GM18868 (cell line): Measurements from ENCODE around the gene LRPAP1.
"Not testable (repeated sequence)": the region's sequence is repeated elsewhere in the genome, so short reads cannot be mapped to it uniquely, and the experiment has no call there.

ENCODE experiments used
- ATAC-seq: cut with Tn5 transposase; IDR thresholded peaks from one replicate; pipeline ENCODE4 v1.9.1; 2021; ENCODE audit warnings: mild to moderate bottlenecking, moderate library complexity; ENCODE audit not compliant: unreplicated experiment

Gene LRPAP1

GRCh38 chr4:3531879-3532750, at the start of gene LRPAP1:
Gene LRPAP1, minus strand, starts transcription at chr4:3532422. Its CDS starts 10 bp downstream, at chr4:3532412.
- peak; percentile 90 for ATAC-seq

- ATAC-seq: not testable (repeated sequence)
Observed at GRCh38 chr4:3581334-3582090, 49.3 kb upstream of the LRPAP1 start.

- not testable (repeated sequence) for ATAC-seq
Observed at GRCh38 chr4:3580859-3581258, 48.6 kb upstream of the LRPAP1 start.

- not testable (repeated sequence) for ATAC-seq
Observed at GRCh38 chr4:3578527-3579144, 46.4 kb upstream of the LRPAP1 start.

GRCh38 chr4:3578052-3578451, 45.8 kb upstream of the LRPAP1 start:
- ATAC-seq: not testable (repeated sequence)

GRCh38 chr4:3577208-3577892, 45.1 kb upstream of the LRPAP1 start:
- not testable (repeated sequence) for ATAC-seq

GRCh38 chr4:3576533-3577207, 44.4 kb upstream of the LRPAP1 start:
- ATAC-seq: not testable (repeated sequence)

GRCh38 chr4:3575426-3576369, 43.5 kb upstream of the LRPAP1 start:
- not testable (repeated sequence) for ATAC-seq

- ATAC-seq: not testable (repeated sequence)
Observed at GRCh38 chr4:3574865-3575264, 42.6 kb upstream of the LRPAP1 start.

- not testable (repeated sequence) for ATAC-seq
Observed at GRCh38 chr4:3574346-3574745, 42.1 kb upstream of the LRPAP1 start.

- no peak for ATAC-seq
Observed at GRCh38 chr4:3573131-3573530, 40.9 kb upstream of the LRPAP1 start.

GRCh38 chr4:3572363-3572762, 40.1 kb upstream of the LRPAP1 start:
- ATAC-seq: no peak

- no peak for ATAC-seq
Observed at GRCh38 chr4:3571921-3572320, 39.7 kb upstream of the LRPAP1 start.

GRCh38 chr4:3570923-3571322, 38.7 kb upstream of the LRPAP1 start:
- ATAC-seq: not testable (repeated sequence)

GRCh38 chr4:3569611-3570010, 37.4 kb upstream of the LRPAP1 start:
- not testable (repeated sequence) for ATAC-seq

- not testable (repeated sequence) for ATAC-seq
Observed at GRCh38 chr4:3566701-3567100, 34.5 kb upstream of the LRPAP1 start.

- ATAC-seq: not testable (repeated sequence)
Observed at GRCh38 chr4:3566301-3566700, 34.1 kb upstream of the LRPAP1 start.

- ATAC-seq: not testable (repeated sequence)
Observed at GRCh38 chr4:3564948-3565347, 32.7 kb upstream of the LRPAP1 start.

GRCh38 chr4:3563403-3563802, 31.2 kb upstream of the LRPAP1 start:
- no peak for ATAC-seq
